CD14-positive monocyte (primary cell): ENCODE data around the gene EIF4A3. TPM values are rescaled to one million over a fixed set of nuclear protein-coding genes. Genes with fewer than 3 reads are reported as not detected.

Source experiments
- DNase-seq, 3 donors: peaks; one replicate each; pipeline ENCODE4 v3.0.0-alpha.2; 2011 to 2022
- H2AFZ ChIP-seq: 2 replicates; pipeline ENCODE4 v1.6.0; 2012; ENCODE audit warnings: mild to moderate bottlenecking, low read depth, low read length, inconsistent platforms; ENCODE audit not compliant: insufficient read depth, poor library complexity, severe bottlenecking
- H3K27ac ChIP-seq, 2 donors: 1 replicate in 1 of 2; 2 replicates in 1 of 2; pipeline ENCODE4 v1.5.1; 2012 to 2013; ENCODE audit warnings: low read length in 2 of 2, control low read depth in 1 of 2, inconsistent platforms in 1 of 2, low read depth in 1 of 2, mild to moderate bottlenecking in 1 of 2
- H3K27me3 ChIP-seq, 2 donors: one replicate each; pipeline versions ENCODE4 v1.6.0 to v1.6.1; 2011 to 2013; ENCODE audit warnings: low read length in 2 of 2; ENCODE audit not compliant: control insufficient read depth in 2 of 2, insufficient read depth in 2 of 2
- H3K36me3 ChIP-seq, 2 donors: replicated peaks in 1 of 2; 1 replicate in 1 of 2; 2 replicates in 1 of 2; pipeline versions ENCODE4 v1.5.1 to v1.6.1; 2012 to 2013; ENCODE audit warnings: low read length in 2 of 2, control low read depth in 1 of 2, inconsistent platforms in 1 of 2, mild to moderate bottlenecking in 1 of 2; ENCODE audit not compliant: insufficient read depth in 2 of 2, control insufficient read depth in 1 of 2
- H3K4me1 ChIP-seq, 2 donors: 1 replicate in 1 of 2; 2 replicates in 1 of 2; pipeline versions ENCODE4 v1.5.1 to v1.6.1; 2012 to 2013; ENCODE audit warnings: low read length in 2 of 2, control low read depth in 1 of 2, inconsistent platforms in 1 of 2, mild to moderate bottlenecking in 1 of 2, moderate library complexity in 1 of 2; ENCODE audit not compliant: insufficient read depth in 2 of 2, control insufficient read depth in 1 of 2
- H3K4me2 ChIP-seq: replicated peaks from 2 replicates; pipeline ENCODE3; 2012; ENCODE audit warnings: low read length, moderate library complexity, mild to moderate bottlenecking; ENCODE audit not compliant: poor library complexity, severe bottlenecking; ENCODE audit errors: extremely low read depth
- H3K4me3 ChIP-seq, 3 experiments: fragments of 200-600 bp in 1 of 3; sonication (generic) in 1 of 3; replicated peaks in 1 of 3; 1 replicate in 2 of 3; 2 replicates in 1 of 3; pipeline ENCODE4 v1.5.1; 2011 to 2013; ENCODE audit warnings: low read length in 3 of 3, mild to moderate bottlenecking in 3 of 3, control low read depth in 2 of 3, low read depth in 2 of 3, inconsistent platforms in 1 of 3, moderate library complexity in 1 of 3
- H3K79me2 ChIP-seq: 2 replicates; pipeline ENCODE4 v1.6.0; 2012; ENCODE audit warnings: mild to moderate bottlenecking, control low read depth, inconsistent platforms, low read length, moderate library complexity; ENCODE audit not compliant: insufficient read depth
- H3K9ac ChIP-seq: 2 replicates; pipeline ENCODE4 v1.6.0; 2017; ENCODE audit warnings: low read length, mild to moderate bottlenecking; ENCODE audit not compliant: insufficient read depth, poor library complexity, severe bottlenecking
- H3K9me3 ChIP-seq, 2 donors: replicated peaks in 1 of 2; 1 replicate in 1 of 2; 2 replicates in 1 of 2; pipeline versions ENCODE4 v1.5.1 to v1.6.1; 2012 to 2013; ENCODE audit warnings: low read length in 2 of 2, control low read depth in 1 of 2; ENCODE audit not compliant: control insufficient read depth in 1 of 2, insufficient read depth in 1 of 2
- H4K20me1 ChIP-seq: 2 replicates; pipeline ENCODE4 v1.6.0; 2012; ENCODE audit warnings: mild to moderate bottlenecking, low read length, control low read depth, moderate library complexity; ENCODE audit not compliant: insufficient read depth
- H3K27ac Mint-ChIP-seq, 7 donors: one replicate each; pipeline ENCODE4 v1.8.0; 2020; ENCODE audit warnings: mild to moderate bottlenecking in 7 of 7, mixed read lengths in 7 of 7, moderate library complexity in 6 of 7, inconsistent platforms in 2 of 7
- H3K27me3 Mint-ChIP-seq, 3 donors: one replicate each; pipeline ENCODE4 v1.8.0; 2021 to 2022; ENCODE audit warnings: low read depth in 3 of 3, mild to moderate bottlenecking in 3 of 3, mixed read lengths in 3 of 3, moderate library complexity in 3 of 3, inconsistent platforms in 1 of 3
- H3K36me3 Mint-ChIP-seq, 2 donors: one replicate each; pipeline ENCODE4 v1.8.0; 2020; ENCODE audit warnings: mixed read lengths in 2 of 2, inconsistent platforms in 1 of 2, mild to moderate bottlenecking in 1 of 2
- H3K4me1 Mint-ChIP-seq: one replicate; pipeline ENCODE4 v1.8.0; 2020; ENCODE audit warnings: mild to moderate bottlenecking, mixed read lengths
- H3K4me3 Mint-ChIP-seq, 2 donors: one replicate each; pipeline ENCODE4 v1.8.0; 2020; ENCODE audit warnings: mild to moderate bottlenecking in 2 of 2, mixed read lengths in 2 of 2, moderate library complexity in 1 of 2
- H3K9me3 Mint-ChIP-seq, 7 donors: one replicate each; pipeline ENCODE4 v1.8.0; 2020 to 2022; ENCODE audit warnings: mixed read lengths in 7 of 7, mild to moderate bottlenecking in 6 of 7, moderate library complexity in 6 of 7, inconsistent platforms in 2 of 7
- WGBS: methylation state at CpG from one replicate; pipeline ENCODE4 v1.1.5; 2013; ENCODE audit warnings: missing lambda C conversion rate; ENCODE audit not compliant: insufficient coverage; 5-methylcytosine and 5-hydroxymethylcytosine counted together
- intact Hi-C, 2 donors: fragments of 100-400 bp; cut with micrococcal nuclease; formaldehyde crosslinking; loops; one replicate each; pipeline versions ENCODE4 v1.15.0 to v1.15.1; 2023
- polyA plus RNA-seq, 3 donors: library from polyadenylated mRNA; depleted of rRNA in 1 of 3; unstranded in 2 of 3; stranded (reverse) in 1 of 3; fragments of 300-500 nt in 2 of 3; fragments of >200 nt in 1 of 3; fragmentation: Illumina TruSeq in 2 of 3; gene quantifications; 1 replicate in 2 of 3; 2 replicates in 1 of 3; pipeline ENCODE4 v1.2.3, GENCODE V29; 2012 to 2021
- TF ChIP-seq, protein P1 (sequence below): fragments of 200-600 bp; IDR thresholded peaks from one replicate; pipeline ENCODE4 v1.8.0; 2022; ENCODE audit warnings: antibody characterized with exemption, mild to moderate bottlenecking

EIF4A3 gene
- polyA plus RNA-seq, 3 donors, result 101 to 180 (median 106) TPM

DNA sequence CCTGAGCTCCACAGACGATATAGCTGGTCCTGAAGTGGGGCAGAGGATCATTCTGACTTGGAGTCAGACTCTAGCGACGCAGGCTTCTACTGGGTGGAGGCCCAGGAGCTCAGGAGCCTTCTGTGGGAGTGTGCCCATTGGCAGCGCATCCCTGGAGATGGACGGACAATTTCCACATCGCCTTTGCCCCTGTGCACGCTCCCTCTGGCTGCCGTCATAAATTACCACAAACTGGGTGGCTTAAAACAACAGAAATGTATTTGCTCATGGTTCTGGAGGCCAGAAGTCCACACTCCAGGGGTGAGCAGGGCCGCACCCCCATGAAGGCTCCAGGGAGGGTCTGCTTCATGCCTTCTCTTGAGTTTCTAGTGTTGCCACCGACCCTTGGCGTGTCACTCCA lies 29.8 kb upstream of the EIF4A3 start:
- H3K27me3 Mint-ChIP-seq, result peaks cover 3 to 23% (median 10%) of the 10 kb centered on the region in 3 donors
- no peak for DNase-seq
- intact Hi-C loops, result no loop called here
- Histone ChIP-seq H3K27ac (no peak overlapping the region), H3K79me2 (no peaks in the 10 kb centered on the region), H3K27me3 (no peaks in the 10 kb centered on the region), H2AFZ (no peak overlapping the region), H3K9ac (no peak overlapping the region), H3K4me1 (no peaks in the 10 kb centered on the region), H3K4me2 (no peak overlapping the region), H3K9me3 (no peaks in the 10 kb centered on the region), H4K20me1 (no peaks in the 10 kb centered on the region), H3K4me3 (no peak overlapping the region), H3K36me3 (no peaks in the 10 kb centered on the region)
- H3K36me3 Mint-ChIP-seq, result no peaks in the 10 kb centered on the region
- H3K27ac Mint-ChIP-seq, result peak overlapping the region in 1 of 7 donors; percentile 57
- no peaks in the 10 kb centered on the region for H3K4me1 Mint-ChIP-seq
- no peak overlapping the region for H3K4me3 Mint-ChIP-seq
- WGBS, result 99% methylated on average over 7 of the region's 11 CpGs
- TF ChIP-seq, protein P1, sequence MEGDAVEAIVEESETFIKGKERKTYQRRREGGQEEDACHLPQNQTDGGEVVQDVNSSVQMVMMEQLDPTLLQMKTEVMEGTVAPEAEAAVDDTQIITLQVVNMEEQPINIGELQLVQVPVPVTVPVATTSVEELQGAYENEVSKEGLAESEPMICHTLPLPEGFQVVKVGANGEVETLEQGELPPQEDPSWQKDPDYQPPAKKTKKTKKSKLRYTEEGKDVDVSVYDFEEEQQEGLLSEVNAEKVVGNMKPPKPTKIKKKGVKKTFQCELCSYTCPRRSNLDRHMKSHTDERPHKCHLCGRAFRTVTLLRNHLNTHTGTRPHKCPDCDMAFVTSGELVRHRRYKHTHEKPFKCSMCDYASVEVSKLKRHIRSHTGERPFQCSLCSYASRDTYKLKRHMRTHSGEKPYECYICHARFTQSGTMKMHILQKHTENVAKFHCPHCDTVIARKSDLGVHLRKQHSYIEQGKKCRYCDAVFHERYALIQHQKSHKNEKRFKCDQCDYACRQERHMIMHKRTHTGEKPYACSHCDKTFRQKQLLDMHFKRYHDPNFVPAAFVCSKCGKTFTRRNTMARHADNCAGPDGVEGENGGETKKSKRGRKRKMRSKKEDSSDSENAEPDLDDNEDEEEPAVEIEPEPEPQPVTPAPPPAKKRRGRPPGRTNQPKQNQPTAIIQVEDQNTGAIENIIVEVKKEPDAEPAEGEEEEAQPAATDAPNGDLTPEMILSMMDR, result no peak
- peaks cover 0 to 3% (median 0%) of the 10 kb centered on the region in 7 donors for H3K9me3 Mint-ChIP-seq

DNA sequence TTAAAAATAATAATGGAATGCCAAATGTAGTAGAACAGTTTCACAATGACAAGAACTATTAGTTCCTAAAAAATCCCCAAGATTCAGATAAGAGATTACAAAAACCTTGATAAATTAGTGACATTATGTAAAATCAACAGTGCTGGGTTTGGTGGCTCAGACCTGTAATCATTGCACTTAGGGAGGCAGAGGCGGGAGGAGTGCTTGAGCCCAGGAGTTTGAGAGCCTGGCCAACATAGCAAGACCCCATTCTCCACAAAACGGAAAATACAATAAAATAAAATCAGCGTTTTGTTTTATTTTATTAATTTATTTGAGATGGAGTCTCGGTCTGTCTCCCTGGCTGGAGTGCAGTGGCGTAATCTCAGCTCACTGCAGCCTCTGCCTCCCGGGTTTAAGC lies 27.0 kb upstream of the EIF4A3 start:
- TF ChIP-seq, protein P1, result no peak
- H3K4me3 ChIP-seq, result no peak overlapping the region
- no peaks in the 10 kb centered on the region for H3K9me3 ChIP-seq
- peaks cover 0 to 8% (median 0%) of the 10 kb centered on the region in 7 donors for H3K9me3 Mint-ChIP-seq
- no peaks in the 10 kb centered on the region for H3K4me1 ChIP-seq
- H3K27me3 ChIP-seq, result no peaks in the 10 kb centered on the region
- peaks cover 2% of the 10 kb centered on the region for H3K4me1 Mint-ChIP-seq
- WGBS, result no CpG with 5 or more reads among the region's 6 CpGs
- intact Hi-C loops, result no loop called here
- no peaks in the 10 kb centered on the region for H3K79me2 ChIP-seq
- DNase-seq, result no peak
- no peak overlapping the region for H3K4me2 ChIP-seq
- H3K27ac Mint-ChIP-seq, result no peak overlapping the region
- no peak overlapping the region for H3K4me3 Mint-ChIP-seq
- no peaks in the 10 kb centered on the region for H3K36me3 Mint-ChIP-seq
- H3K27ac ChIP-seq, result no peak overlapping the region
- no peaks in the 10 kb centered on the region for H4K20me1 ChIP-seq
- H3K36me3 ChIP-seq, result no peaks in the 10 kb centered on the region
- peaks cover 3 to 20% (median 4%) of the 10 kb centered on the region in 3 donors for H3K27me3 Mint-ChIP-seq
- no peak overlapping the region for H2AFZ ChIP-seq
- no peak overlapping the region for H3K9ac ChIP-seq
